HG03159 (cell line): ENCODE measurements around the gene LAMTOR1.

ENCODE experiments used
- ATAC-seq: cut with Tn5 transposase; IDR thresholded peaks from one replicate; pipeline ENCODE4 v1.9.1; 2021; ENCODE audit warnings: mild to moderate bottlenecking, moderate library complexity; ENCODE audit not compliant: unreplicated experiment

The LAMTOR1 gene

GRCh38 chr11:72120930-72121329, 17.8 kb upstream of the LAMTOR1 start:
- ATAC-seq: no peak

GRCh38 chr11:72119198-72119597, 16.1 kb upstream of the LAMTOR1 start:
- no peak for ATAC-seq

GRCh38 chr11:72116019-72116755, 13.1 kb upstream of the LAMTOR1 start:
- no peak for ATAC-seq

GRCh38 chr11:72114570-72114969, 11.5 kb upstream of the LAMTOR1 start:
- no peak for ATAC-seq

- ATAC-seq: no peak
These were observed 10.1 kb upstream of the LAMTOR1 start for GRCh38 chr11:72112978-72113808.

- ATAC-seq: peak; percentile 88
These were observed 9.3 kb upstream of the LAMTOR1 start, which contains the start of gene ANAPC15 for GRCh38 chr11:72112143-72112977. ANAPC15 (minus strand) TSS chr11:72112695; CDS start chr11:72111276, 1,419 bp downstream.

GRCh38 chr11:72111300-72112142, 8.4 kb upstream of the LAMTOR1 start:
- ATAC-seq: peak; percentile 2

- no peak for ATAC-seq
These were observed 2.8 kb upstream of the LAMTOR1 start, which contains the start of gene TOMT for GRCh38 chr11:72105888-72106287. TOMT (plus strand) TSS chr11:72105924; CDS start chr11:72105952, 28 bp downstream.

GRCh38 chr11:72103754-72104167, 664 bp upstream of the LAMTOR1 start:
- ATAC-seq: no peak

GRCh38 chr11:72102631-72102945, 509 bp downstream of the LAMTOR1 start:
- no peak for ATAC-seq

GRCh38 chr11:72102162-72102561, 935 bp downstream of the LAMTOR1 start:
- ATAC-seq: no peak

GRCh38 chr11:72100462-72100861, 2.6 kb downstream of the LAMTOR1 start:
- no peak for ATAC-seq

- ATAC-seq: no peak
These were observed 3.1 kb downstream of the LAMTOR1 start for GRCh38 chr11:72100009-72100408.

- ATAC-seq: no peak
These were observed 4.4 kb downstream of the LAMTOR1 start for GRCh38 chr11:72098741-72099140.

GRCh38 chr11:72091292-72091691, 11.8 kb downstream of the LAMTOR1 start:
- ATAC-seq: no peak

- ATAC-seq: no peak
These were observed 14.9 kb downstream of the LAMTOR1 start for GRCh38 chr11:72088076-72088808.

GRCh38 chr11:72085621-72086351, 17.3 kb downstream of the LAMTOR1 start:
- no peak for ATAC-seq

GRCh38 chr11:72084965-72085364, 18.1 kb downstream of the LAMTOR1 start:
- ATAC-seq: no peak

- no peak for ATAC-seq
These were observed 19.0 kb downstream of the LAMTOR1 start for GRCh38 chr11:72084076-72084475.
